Keratinocyte (primary cell): ENCODE data around the gene MCCD1. TPM values are rescaled to one million over a fixed set of nuclear protein-coding genes. Genes with fewer than 3 reads are reported as not detected.
"Not testable (repeated sequence)": the region's sequence is repeated elsewhere in the genome, so short reads cannot be mapped to it uniquely, and the experiment has no call there.

ENCODE experiments used
- DNase-seq: peaks from one replicate; pipeline ENCODE4 v3.0.0-alpha.2; 2011; ENCODE audit warnings: low read depth, missing footprints, low spot score
- FAIRE-seq: peaks from 2 replicates; lab custom pipeline; 2011; peaks lifted over from hg19 to GRCh38; lab: Jason Lieb, UNC
- H2AFZ ChIP-seq: 2 replicates; pipeline ENCODE4 v1.6.0; 2012; ENCODE audit warnings: low read length, control low read depth, inconsistent platforms; ENCODE audit not compliant: control insufficient read depth
- H3K27ac ChIP-seq: 2 replicates; pipeline ENCODE4 v1.5.1; 2011; ENCODE audit warnings: low read length; ENCODE audit not compliant: control insufficient read depth, insufficient read depth
- H3K27me3 ChIP-seq: 3 replicates; pipeline ENCODE4 v1.6.0; 2011; ENCODE audit warnings: low read length; ENCODE audit not compliant: control insufficient read depth, insufficient read depth; ENCODE audit errors: extremely low read depth
- H3K36me3 ChIP-seq, 2 experiments: 2 replicates in 1 of 2; 3 replicates in 1 of 2; pipeline ENCODE4 v1.5.1; 2011; ENCODE audit warnings: low read length in 2 of 2, mild to moderate bottlenecking in 1 of 2; ENCODE audit not compliant: control insufficient read depth in 2 of 2, insufficient read depth in 2 of 2; ENCODE audit errors: extremely low read depth in 1 of 2
- H3K4me1 ChIP-seq: 3 replicates; pipeline ENCODE4 v1.5.1; 2011; ENCODE audit warnings: low read length; ENCODE audit not compliant: control insufficient read depth, insufficient read depth; ENCODE audit errors: extremely low read depth
- H3K4me2 ChIP-seq: 3 replicates; pipeline ENCODE4 v1.6.0; 2011; ENCODE audit warnings: low read depth, low read length; ENCODE audit not compliant: control insufficient read depth, insufficient read depth; ENCODE audit errors: extremely low read depth
- H3K4me3 ChIP-seq, 3 experiments: fragments of 200-600 bp in 1 of 3; sonication (generic) in 1 of 3; 2 replicates in 2 of 3; 3 replicates in 1 of 3; pipeline ENCODE4 v1.5.1; 2011 to 2016; ENCODE audit warnings: low read length in 3 of 3, mild to moderate bottlenecking in 3 of 3, control low read depth in 2 of 3, inconsistent platforms in 1 of 3, low read depth in 1 of 3, mixed read lengths in 1 of 3, mixed run types in 1 of 3, moderate library complexity in 1 of 3; ENCODE audit not compliant: control insufficient read depth in 2 of 3, insufficient read depth in 2 of 3; ENCODE audit errors: extremely low read depth in 1 of 3
- H3K79me2 ChIP-seq: 2 replicates; pipeline ENCODE4 v1.6.0; 2012; ENCODE audit warnings: low read length; ENCODE audit not compliant: control insufficient read depth, insufficient read depth
- H3K9ac ChIP-seq: 3 replicates; pipeline ENCODE4 v1.6.0; 2011; ENCODE audit warnings: low read length; ENCODE audit not compliant: control insufficient read depth, insufficient read depth; ENCODE audit errors: extremely low read depth
- H3K9me1 ChIP-seq: 3 replicates; pipeline ENCODE4 v1.6.0; 2011; ENCODE audit warnings: low read length; ENCODE audit not compliant: control insufficient read depth, insufficient read depth; ENCODE audit errors: extremely low read depth
- H3K9me3 ChIP-seq: 2 replicates; pipeline ENCODE4 v1.5.1; 2012; ENCODE audit warnings: low read depth, low read length; ENCODE audit not compliant: control insufficient read depth
- H4K20me1 ChIP-seq: 3 replicates; pipeline ENCODE4 v1.6.0; 2011; ENCODE audit warnings: low read length; ENCODE audit not compliant: control insufficient read depth, insufficient read depth; ENCODE audit errors: extremely low read depth
- CTCF ChIP-seq, 3 experiments: IDR thresholded peaks in 1 of 3; conservative IDR thresholded peaks in 1 of 3; optimal IDR thresholded peaks in 1 of 3; 2 replicates in 2 of 3; 3 replicates in 1 of 3; pipeline versions ENCODE3 to v1.5.1; 2011; ENCODE audit warnings: low read length in 3 of 3, mild to moderate bottlenecking in 3 of 3, moderate library complexity in 2 of 3, control low read depth in 1 of 3, inconsistent platforms in 1 of 3; ENCODE audit not compliant: insufficient read depth in 2 of 3; ENCODE audit errors: extremely low read depth in 1 of 3
- EZH2 ChIP-seq: IDR thresholded peaks from one replicate; pipeline ENCODE4 v1.6.1; 2012; ENCODE audit warnings: inconsistent platforms, mild to moderate bottlenecking, low read length, moderate library complexity
- dilution Hi-C: fragments of 300-500 bp; cut with MboI; formaldehyde crosslinking; loops from one replicate; pipeline ENCODE4 v1.7.0; 2020; ENCODE audit warnings: low sequenced_read_pairs; ENCODE audit not compliant: extremely low pct_ligation_motif_present
- polyA plus RNA-seq, 5 experiments: library from polyadenylated mRNA; depleted of rRNA in 3 of 5; stranded (reverse) in 3 of 5; stranded (forward) in 1 of 5; unstranded in 1 of 5; fragments of >200 nt; gene quantifications; 1 replicate in 1 of 5; 2 replicates in 3 of 5; 3 replicates in 1 of 5; pipeline versions ENCODE4 v1.2.1 to v1.2.3, GENCODE V29; 2011 to 2012; ENCODE audit warnings: missing spikeins in 2 of 5, low read depth in 1 of 5, low replicate concordance in 1 of 5

Gene MCCD1
- polyA plus RNA-seq, 1 donor (not counting 4 experiments of a cell fraction or from before 2014, with no cell fraction given), result not detected

- Histone ChIP-seq H2AFZ (no peak overlapping the region), H3K4me3 (no peak overlapping the region), H3K9me3 (no peaks in the 10 kb centered on the region), H3K36me3 (no peaks in the 10 kb centered on the region), H4K20me1 (no peaks in the 10 kb centered on the region), H3K9me1 (no peaks in the 10 kb centered on the region), H3K4me1 (peaks cover 7% of the 10 kb centered on the region), H3K4me2 (no peak overlapping the region), H3K27ac (no peak overlapping the region), H3K27me3 (peaks cover 8% of the 10 kb centered on the region), H3K9ac (no peak overlapping the region), H3K79me2 (no peaks in the 10 kb centered on the region)
- no peak for TF ChIP-seq EZH2
- no peak for DNase-seq
- no peak for FAIRE-seq
- dilution Hi-C loops, result loop anchor here (10.0 kb wide), 1 partner anchor 59 kb away; no protein-coding TSS in a partner anchor
These were observed 45.4 kb upstream of the MCCD1 start for GRCh38 chr6:31483392-31483791.

- H3K4me2 ChIP-seq, result no peak overlapping the region
- no peaks in the 10 kb centered on the region for H3K9me1 ChIP-seq
- no peaks in the 10 kb centered on the region for H3K79me2 ChIP-seq
- no peak overlapping the region for H2AFZ ChIP-seq
- dilution Hi-C loops, result loop anchor here (10.0 kb wide), 1 partner anchor 60 kb away; no protein-coding TSS in a partner anchor
- H4K20me1 ChIP-seq, result no peaks in the 10 kb centered on the region
- H3K36me3 ChIP-seq, result no peaks in the 10 kb centered on the region
- TF ChIP-seq EZH2, result no peak
- no peak for TF ChIP-seq CTCF (optimal IDR thresholded peaks at IDR 0.05 in 1 of 3, IDR thresholded peaks at IDR 0.05 in 1 of 3, conservative IDR thresholded peaks at IDR 0.05 in 1 of 3; ENCODE audit: extremely low read depth in 1 of 3, insufficient read depth in 2 of 3, low read length in 3 of 3)
- no peak overlapping the region for H3K9ac ChIP-seq
- no peaks in the 10 kb centered on the region for H3K27me3 ChIP-seq
- no peaks in the 10 kb centered on the region for H3K9me3 ChIP-seq
- no peak overlapping the region for H3K4me3 ChIP-seq
- FAIRE-seq (no peak), DNase-seq (no peak)
- H3K27ac ChIP-seq, result no peak overlapping the region
- peaks cover 7% of the 10 kb centered on the region for H3K4me1 ChIP-seq
These were observed 43.7 kb upstream of the MCCD1 start for GRCh38 chr6:31485055-31485454.

GRCh38 chr6:31486065-31486837, 42.5 kb upstream of the MCCD1 start:
- peak; percentile 77 for FAIRE-seq
- H3K79me2 ChIP-seq, result not testable (repeated sequence)

DNA sequence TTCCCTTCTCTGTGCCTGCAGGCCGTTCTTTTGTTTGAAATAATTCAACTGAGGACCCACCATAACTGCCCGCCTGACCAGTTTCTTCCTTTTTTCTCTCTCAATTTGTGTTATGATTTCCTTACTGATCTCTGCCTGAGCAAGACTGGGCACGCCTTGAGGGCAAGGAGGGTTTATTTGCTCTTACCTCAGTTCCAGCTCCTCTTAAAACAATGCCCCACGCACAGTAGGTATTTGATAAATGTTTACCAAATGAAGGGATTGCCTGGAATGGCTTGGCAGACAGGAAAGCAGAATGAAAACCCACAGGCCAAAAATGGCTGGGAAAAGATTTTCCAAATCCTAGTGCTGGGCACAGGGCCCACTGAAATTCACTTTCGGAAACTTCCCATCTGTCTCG, 41.1 kb upstream of the MCCD1 start:
- H2AFZ ChIP-seq, H3K9ac ChIP-seq, H3K9me3 ChIP-seq, H3K9me1 ChIP-seq, H3K4me2 ChIP-seq, H3K79me2 ChIP-seq, H3K4me3 ChIP-seq, DNase-seq, H3K36me3 ChIP-seq, H3K27me3 ChIP-seq, H4K20me1 ChIP-seq: not testable (repeated sequence)
- peak; percentile 23 for FAIRE-seq
- dilution Hi-C loops, result loop anchor here (10.0 kb wide), 1 partner anchor 63 kb away; no protein-coding TSS in a partner anchor
- Histone ChIP-seq H3K4me1 (peaks cover 15% of the 10 kb centered on the region), H3K27ac (peak overlapping the region; percentile 20)

More at GRCh38 chr6:31486065-31486837, 42.5 kb upstream of the MCCD1 start:
- H3K36me3 ChIP-seq, DNase-seq, H3K4me2 ChIP-seq, H2AFZ ChIP-seq, H3K4me1 ChIP-seq, H3K27ac ChIP-seq, H3K9me1 ChIP-seq, H4K20me1 ChIP-seq, H3K9ac ChIP-seq, H3K9me3 ChIP-seq, H3K4me3 ChIP-seq, H3K27me3 ChIP-seq: not testable (repeated sequence)
- dilution Hi-C loops, result loop anchor here (10.0 kb wide), 1 partner anchor 61 kb away; no protein-coding TSS in a partner anchor
